Panc1 (cell line): ENCODE results near the gene POU2F1. TPM values are rescaled to one million over a fixed set of nuclear protein-coding genes. Genes with fewer than 3 reads are reported as not detected.

ENCODE experiments used
- ATAC-seq: fragments of 200-7000 bp; cut with Tn5 transposase; 2 replicates; pipeline ENCODE4 v1.9.1; 2020; ENCODE audit warnings: mild to moderate bottlenecking, moderate library complexity
- BruUV-seq: library from RNA; stranded (reverse); fragments of 400-500 nt; replicated peaks from 2 replicates; lab custom pipeline; 2021; lab: Mats Ljungman, UMichigan
- CTCF ChIA-PET: fragments of 300-600 bp; sonication (Branson Sonifier 250); formaldehyde crosslinking; loops from one replicate; lab custom pipeline; 2022; ENCODE audit warnings: antibody characterized with exemption; lab: Charles Lee
- POLR2A ChIA-PET: fragments of 300-600 bp; sonication (Branson Sonifier 250); formaldehyde crosslinking; loops from one replicate; lab custom pipeline; 2022; ENCODE audit warnings: antibody characterized with exemption; lab: Charles Lee
- DNase-seq: peaks from one replicate; pipeline ENCODE4 v3.0.0-alpha.2; 2010; ENCODE audit warnings: low read depth, low spot score
- H3K27ac ChIP-seq: 2 replicates; pipeline ENCODE4 v1.5.1; 2011; ENCODE audit warnings: mild to moderate bottlenecking, low read length, inconsistent platforms
- H3K27me3 ChIP-seq: fragments of 200-500 bp; sonication (Bioruptor generic); 2 replicates; pipeline ENCODE4 v1.6.0; 2014; ENCODE audit warnings: low read length, inconsistent platforms; ENCODE audit not compliant: control insufficient read depth, insufficient read depth
- H3K36me3 ChIP-seq: fragments of 200-500 bp; sonication (Bioruptor generic); 2 replicates; pipeline ENCODE4 v1.5.1; 2014; ENCODE audit warnings: inconsistent platforms, mild to moderate bottlenecking, low read length, moderate library complexity; ENCODE audit not compliant: control insufficient read depth, insufficient read depth
- H3K4me1 ChIP-seq: 2 replicates; pipeline ENCODE4 v1.5.1; 2011; ENCODE audit warnings: inconsistent platforms, mild to moderate bottlenecking, low read length, moderate library complexity; ENCODE audit not compliant: control insufficient read depth, insufficient read depth
- H3K4me3 ChIP-seq, 2 experiments: 2 replicates each; pipeline ENCODE4 v1.5.1; 2011 to 2012; ENCODE audit warnings: low read depth in 2 of 2, low read length in 2 of 2, mild to moderate bottlenecking in 2 of 2, inconsistent platforms in 1 of 2, moderate library complexity in 1 of 2
- H3K9me3 ChIP-seq: fragments of 200-500 bp; sonication (Bioruptor generic); 2 replicates; pipeline ENCODE4 v1.5.1; 2014; ENCODE audit warnings: low read depth, mild to moderate bottlenecking, inconsistent platforms, low read length, moderate library complexity; ENCODE audit not compliant: control insufficient read depth, insufficient read depth
- POLR2AphosphoS5 ChIP-seq: IDR thresholded peaks from 2 replicates; pipeline ENCODE4 v1.6.1; 2012; ENCODE audit warnings: mild to moderate bottlenecking, low read depth, low read length, moderate library complexity
- SIN3A ChIP-seq: IDR thresholded peaks from 2 replicates; pipeline ENCODE4 v1.6.1; 2012; ENCODE audit warnings: low read depth, mild to moderate bottlenecking, low read length, moderate library complexity, borderline replicate concordance; ENCODE audit not compliant: insufficient read depth
- TCF7L2 ChIP-seq: IDR thresholded peaks from 2 replicates; pipeline ENCODE4 v1.6.1; 2011; ENCODE audit warnings: mild to moderate bottlenecking, low read depth, low read length, inconsistent platforms
- in situ Hi-C: cut with HindIII; loops from 2 replicates; pipeline ENCODE4 v1.10.0; 2016; ENCODE audit warnings: low sequenced_read_pairs, low pct_unique_long_range_greater_than_20kb
- intact Hi-C: fragments of 100-400 bp; cut with micrococcal nuclease; formaldehyde crosslinking; loops from one replicate; pipeline ENCODE4 v1.10.0; 2022; ENCODE audit not compliant: unreplicated experiment
- total RNA-seq: library from RNA; stranded (reverse); gene quantifications from one replicate; pipeline ENCODE4 v1.2.1, GENCODE V29; 2021; ENCODE audit not compliant: unreplicated experiment
- TF ChIP-seq, protein P1 (sequence below): fragments of 450-650 bp; IDR thresholded peaks from 2 replicates; pipeline ENCODE4 v1.5.1; 2017; ENCODE audit warnings: mild to moderate bottlenecking
- TF ChIP-seq, protein P2 (sequence below), 2 experiments: IDR thresholded peaks; 2 replicates each; pipeline ENCODE4 v1.6.1; 2011 to 2012; ENCODE audit warnings: low read depth in 2 of 2, control low read depth in 1 of 2, low read length in 1 of 2, mild to moderate bottlenecking in 1 of 2, moderate library complexity in 1 of 2; ENCODE audit not compliant: insufficient read depth in 1 of 2

The POU2F1 gene
- total RNA-seq, 1 experiment from 2014 or later = 17.1 TPM

GRCh38 chr1:167328816-167329483 is 108.3 kb downstream of the POU2F1 start:
- 0 out of 2 replicates have a peak, but pooled peaks cover 3% of the 10 kb centered on the region for H3K9me3 ChIP-seq
- H3K36me3 ChIP-seq = no peaks in the 10 kb centered on the region
- no peak overlapping the region for H3K4me3 ChIP-seq
- in situ Hi-C loops (no loop called here), intact Hi-C loops (loop anchor here (5.0 kb wide), 1 partner anchor 58 kb away; no protein-coding TSS in a partner anchor)
- BruUV-seq = no TSS peak
- ATAC-seq = no peak
- H3K4me1 ChIP-seq = no peaks in the 10 kb centered on the region
- POLR2A ChIA-PET = no interaction called here
- CTCF ChIA-PET = no interaction called here
- DNase-seq = no peak
- TF ChIP-seq, protein P1, sequence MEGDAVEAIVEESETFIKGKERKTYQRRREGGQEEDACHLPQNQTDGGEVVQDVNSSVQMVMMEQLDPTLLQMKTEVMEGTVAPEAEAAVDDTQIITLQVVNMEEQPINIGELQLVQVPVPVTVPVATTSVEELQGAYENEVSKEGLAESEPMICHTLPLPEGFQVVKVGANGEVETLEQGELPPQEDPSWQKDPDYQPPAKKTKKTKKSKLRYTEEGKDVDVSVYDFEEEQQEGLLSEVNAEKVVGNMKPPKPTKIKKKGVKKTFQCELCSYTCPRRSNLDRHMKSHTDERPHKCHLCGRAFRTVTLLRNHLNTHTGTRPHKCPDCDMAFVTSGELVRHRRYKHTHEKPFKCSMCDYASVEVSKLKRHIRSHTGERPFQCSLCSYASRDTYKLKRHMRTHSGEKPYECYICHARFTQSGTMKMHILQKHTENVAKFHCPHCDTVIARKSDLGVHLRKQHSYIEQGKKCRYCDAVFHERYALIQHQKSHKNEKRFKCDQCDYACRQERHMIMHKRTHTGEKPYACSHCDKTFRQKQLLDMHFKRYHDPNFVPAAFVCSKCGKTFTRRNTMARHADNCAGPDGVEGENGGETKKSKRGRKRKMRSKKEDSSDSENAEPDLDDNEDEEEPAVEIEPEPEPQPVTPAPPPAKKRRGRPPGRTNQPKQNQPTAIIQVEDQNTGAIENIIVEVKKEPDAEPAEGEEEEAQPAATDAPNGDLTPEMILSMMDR = no peak
- no peak for TF ChIP-seq TCF7L2
- TF ChIP-seq, protein P2, sequence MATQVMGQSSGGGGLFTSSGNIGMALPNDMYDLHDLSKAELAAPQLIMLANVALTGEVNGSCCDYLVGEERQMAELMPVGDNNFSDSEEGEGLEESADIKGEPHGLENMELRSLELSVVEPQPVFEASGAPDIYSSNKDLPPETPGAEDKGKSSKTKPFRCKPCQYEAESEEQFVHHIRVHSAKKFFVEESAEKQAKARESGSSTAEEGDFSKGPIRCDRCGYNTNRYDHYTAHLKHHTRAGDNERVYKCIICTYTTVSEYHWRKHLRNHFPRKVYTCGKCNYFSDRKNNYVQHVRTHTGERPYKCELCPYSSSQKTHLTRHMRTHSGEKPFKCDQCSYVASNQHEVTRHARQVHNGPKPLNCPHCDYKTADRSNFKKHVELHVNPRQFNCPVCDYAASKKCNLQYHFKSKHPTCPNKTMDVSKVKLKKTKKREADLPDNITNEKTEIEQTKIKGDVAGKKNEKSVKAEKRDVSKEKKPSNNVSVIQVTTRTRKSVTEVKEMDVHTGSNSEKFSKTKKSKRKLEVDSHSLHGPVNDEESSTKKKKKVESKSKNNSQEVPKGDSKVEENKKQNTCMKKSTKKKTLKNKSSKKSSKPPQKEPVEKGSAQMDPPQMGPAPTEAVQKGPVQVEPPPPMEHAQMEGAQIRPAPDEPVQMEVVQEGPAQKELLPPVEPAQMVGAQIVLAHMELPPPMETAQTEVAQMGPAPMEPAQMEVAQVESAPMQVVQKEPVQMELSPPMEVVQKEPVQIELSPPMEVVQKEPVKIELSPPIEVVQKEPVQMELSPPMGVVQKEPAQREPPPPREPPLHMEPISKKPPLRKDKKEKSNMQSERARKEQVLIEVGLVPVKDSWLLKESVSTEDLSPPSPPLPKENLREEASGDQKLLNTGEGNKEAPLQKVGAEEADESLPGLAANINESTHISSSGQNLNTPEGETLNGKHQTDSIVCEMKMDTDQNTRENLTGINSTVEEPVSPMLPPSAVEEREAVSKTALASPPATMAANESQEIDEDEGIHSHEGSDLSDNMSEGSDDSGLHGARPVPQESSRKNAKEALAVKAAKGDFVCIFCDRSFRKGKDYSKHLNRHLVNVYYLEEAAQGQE (IDR thresholded peaks at IDR 0.05; ENCODE audit: insufficient read depth in 1 of 2, low read depth in 2 of 2, low read length in 1 of 2) = no peak
- no peak for TF ChIP-seq POLR2AphosphoS5
- no peaks in the 10 kb centered on the region for H3K27me3 ChIP-seq
- no peak overlapping the region for H3K27ac ChIP-seq

DNA sequence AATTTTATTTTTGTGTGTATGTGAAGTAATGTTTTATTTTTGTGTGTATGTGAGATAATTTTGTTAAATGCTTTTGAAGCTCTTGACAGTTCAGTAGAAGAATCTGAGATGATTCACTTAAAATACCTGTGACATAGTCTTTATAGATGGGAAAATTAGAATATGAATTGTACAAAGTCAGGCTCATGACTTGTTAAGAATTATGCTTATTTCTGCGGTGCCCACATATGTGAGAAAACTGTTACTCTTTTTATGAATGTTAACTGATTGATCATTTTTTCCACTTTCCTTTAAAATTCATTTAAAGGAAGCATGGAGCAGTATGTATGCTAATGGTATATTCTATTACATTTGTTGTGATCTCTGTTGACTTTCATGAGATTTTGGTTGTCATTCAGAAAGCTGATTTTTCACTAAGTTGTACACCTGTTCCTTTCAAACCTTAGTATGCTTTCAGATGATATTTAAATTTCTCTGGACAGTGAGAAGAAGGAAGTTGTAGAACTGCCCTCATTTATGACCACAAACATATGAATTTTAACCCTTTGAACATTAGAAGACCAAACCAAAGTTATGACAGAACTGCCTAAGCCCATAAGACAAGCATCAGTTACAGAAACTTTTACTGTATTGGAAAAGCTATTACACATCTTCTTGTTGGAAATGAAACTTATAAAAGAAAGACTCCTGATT is 110.1 kb downstream of the POU2F1 start:
- Histone ChIP-seq H3K27me3 (no peaks in the 10 kb centered on the region), H3K36me3 (no peaks in the 10 kb centered on the region), H3K27ac (no peak overlapping the region), H3K9me3 (no peaks in the 10 kb centered on the region), H3K4me1 (no peaks in the 10 kb centered on the region), H3K4me3 (no peak overlapping the region)
- ChIA-PET POLR2A (no interaction called here), CTCF (no interaction called here)
- in situ Hi-C loops (no loop called here), intact Hi-C loops (no loop called here)
- ATAC-seq = no peak
- TF ChIP-seq, protein P2 (IDR thresholded peaks at IDR 0.05; ENCODE audit: insufficient read depth in 1 of 2, low read depth in 2 of 2, low read length in 1 of 2) = no peak
- TF ChIP-seq SIN3A = no peak
- no peak for TF ChIP-seq POLR2AphosphoS5
- no peak for TF ChIP-seq TCF7L2
- TF ChIP-seq, protein P1 = no peak
- DNase-seq = no peak
- BruUV-seq = no TSS peak
